PFSK-1 (cell line): ENCODE results near the gene SERP1.

Source experiments
- FOXP2 ChIP-seq: optimal IDR thresholded peaks from 2 replicates; pipeline ENCODE3; 2011; ENCODE audit warnings: borderline replicate concordance, control low read depth, inconsistent platforms; ENCODE audit not compliant: insufficient read depth; ENCODE audit errors: extremely low read length, extremely low read depth
- POLR2AphosphoS5 ChIP-seq: IDR thresholded peaks from 2 replicates; pipeline ENCODE4 v1.6.1; 2012; ENCODE audit warnings: low read depth, mild to moderate bottlenecking, control low read depth, low read length, moderate library complexity
- REST ChIP-seq, 2 experiments: IDR thresholded peaks; 2 replicates each; pipeline versions ENCODE4 v1.6.1 to v1.8.0; 2011 to 2012; ENCODE audit warnings: low read depth in 2 of 2, low read length in 2 of 2, control low read depth in 1 of 2, inconsistent platforms in 1 of 2, mild to moderate bottlenecking in 1 of 2, moderate library complexity in 1 of 2; ENCODE audit not compliant: insufficient read depth in 1 of 2
- SIN3A ChIP-seq: IDR thresholded peaks from 2 replicates; pipeline ENCODE4 v1.6.1; 2012; ENCODE audit warnings: mild to moderate bottlenecking, low read length, moderate library complexity, borderline replicate concordance; ENCODE audit not compliant: insufficient read depth
- TAF1 ChIP-seq: IDR thresholded peaks from 2 replicates; pipeline ENCODE4 v1.6.1; 2012; ENCODE audit warnings: low read length, control low read depth, borderline replicate concordance; ENCODE audit not compliant: insufficient read depth

Gene SERP1

GRCh38 chr3:150583028-150583427, 36.7 kb upstream of the SERP1 start:
- no peak for TF ChIP-seq POLR2AphosphoS5
- no peak for TF ChIP-seq SIN3A
- TF ChIP-seq TAF1: no peak
- no peak for TF ChIP-seq FOXP2
- no peak for TF ChIP-seq REST (IDR thresholded peaks at IDR 0.05; ENCODE audit: insufficient read depth in 1 of 2, low read depth in 2 of 2, low read length in 2 of 2)

GRCh38 chr3:150582620-150583019, 36.3 kb upstream of the SERP1 start:
- TF ChIP-seq FOXP2 (no peak), REST (IDR thresholded peaks at IDR 0.05; ENCODE audit: insufficient read depth in 1 of 2, low read depth in 2 of 2, low read length in 2 of 2) (no peak), SIN3A (no peak), POLR2AphosphoS5 (no peak), TAF1 (no peak)

- TF ChIP-seq POLR2AphosphoS5: no peak
- no peak for TF ChIP-seq FOXP2
- TF ChIP-seq TAF1: no peak
- no peak for TF ChIP-seq REST (IDR thresholded peaks at IDR 0.05; ENCODE audit: insufficient read depth in 1 of 2, low read depth in 2 of 2, low read length in 2 of 2)
- TF ChIP-seq SIN3A: no peak
Observed at GRCh38 chr3:150581174-150581573, 34.9 kb upstream of the SERP1 start.

GRCh38 chr3:150577855-150578254, 31.6 kb upstream of the SERP1 start:
- TF ChIP-seq FOXP2 (no peak), POLR2AphosphoS5 (no peak), REST (IDR thresholded peaks at IDR 0.05; ENCODE audit: insufficient read depth in 1 of 2, low read depth in 2 of 2, low read length in 2 of 2) (no peak), SIN3A (no peak), TAF1 (no peak)

- TF ChIP-seq POLR2AphosphoS5 (no peak), REST (IDR thresholded peaks at IDR 0.05; ENCODE audit: insufficient read depth in 1 of 2, low read depth in 2 of 2, low read length in 2 of 2) (no peak), FOXP2 (no peak), SIN3A (no peak)
Observed at GRCh38 chr3:150567328-150567727, 21.0 kb upstream of the SERP1 start.
